ENCODE data around the gene ZNF883.

DNA sequence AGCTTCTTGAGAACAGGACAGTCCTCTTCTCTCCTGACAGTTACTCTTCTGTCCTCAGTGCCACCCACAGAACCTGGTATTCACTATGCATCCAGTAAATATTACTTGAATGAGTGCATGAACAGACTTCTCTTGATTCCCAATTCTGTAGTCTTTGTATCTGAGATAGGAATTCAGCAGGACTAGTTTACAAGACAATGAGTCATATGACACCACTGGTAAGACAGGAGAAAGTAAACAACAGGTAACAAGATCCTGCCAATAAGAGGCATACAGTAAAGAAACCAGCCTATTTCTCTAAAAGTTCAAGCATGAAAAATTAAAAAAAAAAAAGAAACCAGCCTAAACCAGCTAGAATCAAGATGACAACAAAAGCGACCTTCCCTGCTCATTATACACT is 6.2 kb downstream of the ZNF883 start:
- TF ChIP-seq, protein P1, sequence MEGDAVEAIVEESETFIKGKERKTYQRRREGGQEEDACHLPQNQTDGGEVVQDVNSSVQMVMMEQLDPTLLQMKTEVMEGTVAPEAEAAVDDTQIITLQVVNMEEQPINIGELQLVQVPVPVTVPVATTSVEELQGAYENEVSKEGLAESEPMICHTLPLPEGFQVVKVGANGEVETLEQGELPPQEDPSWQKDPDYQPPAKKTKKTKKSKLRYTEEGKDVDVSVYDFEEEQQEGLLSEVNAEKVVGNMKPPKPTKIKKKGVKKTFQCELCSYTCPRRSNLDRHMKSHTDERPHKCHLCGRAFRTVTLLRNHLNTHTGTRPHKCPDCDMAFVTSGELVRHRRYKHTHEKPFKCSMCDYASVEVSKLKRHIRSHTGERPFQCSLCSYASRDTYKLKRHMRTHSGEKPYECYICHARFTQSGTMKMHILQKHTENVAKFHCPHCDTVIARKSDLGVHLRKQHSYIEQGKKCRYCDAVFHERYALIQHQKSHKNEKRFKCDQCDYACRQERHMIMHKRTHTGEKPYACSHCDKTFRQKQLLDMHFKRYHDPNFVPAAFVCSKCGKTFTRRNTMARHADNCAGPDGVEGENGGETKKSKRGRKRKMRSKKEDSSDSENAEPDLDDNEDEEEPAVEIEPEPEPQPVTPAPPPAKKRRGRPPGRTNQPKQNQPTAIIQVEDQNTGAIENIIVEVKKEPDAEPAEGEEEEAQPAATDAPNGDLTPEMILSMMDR (IDR thresholded peaks at IDR 0.05): no peak
- no peak for TF ChIP-seq POLR2A (IDR thresholded peaks at IDR 0.05)

Data from Peyer's patch (tissue), 4 donors.